Gastrocnemius medialis (tissue), 4 donors: ENCODE data around the gene MARCHF10.

ENCODE experiments used
- POLR2A ChIP-seq, 2 donors: fragments of 450-650 bp; IDR thresholded peaks; one replicate each; pipeline ENCODE4 v1.6.1; 2017; ENCODE audit warnings: antibody characterized with exemption in 2 of 2, mild to moderate bottlenecking in 2 of 2, moderate library complexity in 2 of 2
- TF ChIP-seq, protein P1 (sequence below), 5 experiments: fragments of 450-650 bp in 3 of 5; fragments of 200-600 bp in 2 of 5; sonication (generic) in 2 of 5; IDR thresholded peaks in 4 of 5; conservative IDR thresholded peaks in 1 of 5; 1 replicate in 4 of 5; 2 replicates in 1 of 5; pipeline ENCODE4 v1.5.1; 2016 to 2019; ENCODE audit warnings: antibody characterized with exemption in 5 of 5, mild to moderate bottlenecking in 3 of 5, moderate library complexity in 3 of 5

DNA sequence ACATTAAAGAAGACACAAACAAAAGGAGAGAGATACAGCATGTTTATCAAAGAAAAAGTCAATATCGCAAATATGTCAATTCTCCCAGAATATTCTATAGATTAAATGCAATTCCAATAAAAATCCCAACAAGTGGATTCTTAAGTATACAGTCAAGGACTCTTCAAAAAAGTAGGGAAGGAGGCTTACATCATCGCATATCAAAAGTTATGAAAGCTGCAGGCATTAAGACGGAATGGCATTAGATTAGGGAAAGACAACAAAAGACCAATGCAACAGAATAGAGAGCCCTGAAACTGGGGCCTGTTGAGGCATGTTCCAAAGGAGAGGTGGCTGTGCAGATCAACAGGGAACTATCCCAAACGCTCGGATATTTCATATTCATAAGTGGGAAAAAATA is 76.0 kb downstream of the MARCHF10 start:
- TF ChIP-seq, protein P1, sequence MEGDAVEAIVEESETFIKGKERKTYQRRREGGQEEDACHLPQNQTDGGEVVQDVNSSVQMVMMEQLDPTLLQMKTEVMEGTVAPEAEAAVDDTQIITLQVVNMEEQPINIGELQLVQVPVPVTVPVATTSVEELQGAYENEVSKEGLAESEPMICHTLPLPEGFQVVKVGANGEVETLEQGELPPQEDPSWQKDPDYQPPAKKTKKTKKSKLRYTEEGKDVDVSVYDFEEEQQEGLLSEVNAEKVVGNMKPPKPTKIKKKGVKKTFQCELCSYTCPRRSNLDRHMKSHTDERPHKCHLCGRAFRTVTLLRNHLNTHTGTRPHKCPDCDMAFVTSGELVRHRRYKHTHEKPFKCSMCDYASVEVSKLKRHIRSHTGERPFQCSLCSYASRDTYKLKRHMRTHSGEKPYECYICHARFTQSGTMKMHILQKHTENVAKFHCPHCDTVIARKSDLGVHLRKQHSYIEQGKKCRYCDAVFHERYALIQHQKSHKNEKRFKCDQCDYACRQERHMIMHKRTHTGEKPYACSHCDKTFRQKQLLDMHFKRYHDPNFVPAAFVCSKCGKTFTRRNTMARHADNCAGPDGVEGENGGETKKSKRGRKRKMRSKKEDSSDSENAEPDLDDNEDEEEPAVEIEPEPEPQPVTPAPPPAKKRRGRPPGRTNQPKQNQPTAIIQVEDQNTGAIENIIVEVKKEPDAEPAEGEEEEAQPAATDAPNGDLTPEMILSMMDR (IDR thresholded peaks at IDR 0.05 in 4 of 5, conservative IDR thresholded peaks at IDR 0.05 in 1 of 5), result no peak
- no peak for TF ChIP-seq POLR2A (IDR thresholded peaks at IDR 0.05)
